Measurements from ENCODE around the gene ADRM1. TPM values are rescaled to one million over a fixed set of nuclear protein-coding genes. Genes with fewer than 3 reads are reported as not detected.
A peak's percentile ranks its signal among the peaks of the same experiment; 100 is the strongest.

ADRM1 gene
- total and polyA plus RNA-seq, 12 donors = 50.6 to 254 (median 126) TPM

- no peak overlapping the region for H3K27ac ChIP-seq
- DNase-seq = no peak
These were observed 42.0 kb downstream of the ADRM1 start for GRCh38 chr20:62344782-62345181.

GRCh38 chr20:62345681-62346370 lies 43.0 kb downstream of the ADRM1 start:
- no peak overlapping the region for H3K4me3 ChIP-seq
- H3K36me3 ChIP-seq (replicated peaks in 1 of 2) = peaks cover 0 to 12% of the 10 kb centered on the region in 2 donors
- H3K27me3 ChIP-seq = no peaks in the 10 kb centered on the region
- DNase-seq = peak in 3 of 7 donors; percentile 46 to 52 (median 49)
- 47 to 74% (median 69%) methylated on average over 9 to 25 of the region's 25 CpGs for WGBS, 4 donors
- TF ChIP-seq CTCF (IDR thresholded peaks at IDR 0.05) (no peak), POLR2A (IDR thresholded peaks at IDR 0.05) (no peak)
- no peaks in the 10 kb centered on the region for H3K9me3 ChIP-seq (replicated peaks in 1 of 3)
- peaks cover 0 to 6% of the 10 kb centered on the region in 2 donors for H3K4me1 ChIP-seq (replicated peaks in 1 of 2)
- H3K27ac ChIP-seq = no peak overlapping the region
- intact Hi-C loops (cut with DNase I) = no loop called here

More at GRCh38 chr20:62344782-62345181, 42.0 kb downstream of the ADRM1 start:
- 87 to 91% (median 89%) methylated on average over 10 of the region's 10 CpGs for WGBS, 4 donors
- TF ChIP-seq CTCF (IDR thresholded peaks at IDR 0.05) = no peak
- TF ChIP-seq POLR2A (IDR thresholded peaks at IDR 0.05) = no peak
- Histone ChIP-seq H3K9me3 (replicated peaks in 1 of 3) (no peaks in the 10 kb centered on the region), H3K4me3 (no peak overlapping the region), H3K36me3 (replicated peaks in 1 of 2) (peaks cover 0 to 7% of the 10 kb centered on the region in 2 donors), H3K27me3 (no peaks in the 10 kb centered on the region), H3K4me1 (replicated peaks in 1 of 2) (peaks cover 0 to 6% of the 10 kb centered on the region in 2 donors)
- intact Hi-C loops (cut with DNase I) = no loop called here

GRCh38 chr20:62346398-62347150 lies 43.8 kb downstream of the ADRM1 start:
- WGBS, 4 donors = 92 to 96% (median 95%) methylated on average over 16 to 34 of the region's 34 CpGs
- TF ChIP-seq POLR2A (IDR thresholded peaks at IDR 0.05) (no peak), CTCF (IDR thresholded peaks at IDR 0.05) (no peak)
- Histone ChIP-seq H3K27ac (no peak overlapping the region), H3K4me1 (replicated peaks in 1 of 2) (peaks cover 0 to 6% of the 10 kb centered on the region in 2 donors), H3K36me3 (replicated peaks in 1 of 2) (peaks cover 0 to 19% of the 10 kb centered on the region in 2 donors), H3K9me3 (replicated peaks in 1 of 3) (no peaks in the 10 kb centered on the region), H3K4me3 (no peak overlapping the region), H3K27me3 (no peaks in the 10 kb centered on the region)
- intact Hi-C loops (cut with DNase I) = no loop called here
- peak in 1 of 7 donors; percentile 6 for DNase-seq

GRCh38 chr20:62347151-62347404 lies 44.3 kb downstream of the ADRM1 start:
- WGBS, 4 donors = 95 to 100% (median 98%) methylated on average over 2 to 10 of the region's 10 CpGs
- Histone ChIP-seq H3K27ac (no peak overlapping the region), H3K27me3 (no peaks in the 10 kb centered on the region), H3K36me3 (replicated peaks in 1 of 2) (peaks cover 0 to 24% of the 10 kb centered on the region in 2 donors), H3K9me3 (replicated peaks in 1 of 3) (no peaks in the 10 kb centered on the region), H3K4me1 (replicated peaks in 1 of 2) (peaks cover 0 to 6% of the 10 kb centered on the region in 2 donors), H3K4me3 (no peak overlapping the region)
- DNase-seq = no peak
- no peak for TF ChIP-seq CTCF (IDR thresholded peaks at IDR 0.05)
- TF ChIP-seq POLR2A (IDR thresholded peaks at IDR 0.05) = no peak
- intact Hi-C loops (cut with DNase I) = no loop called here

Measured in adrenal gland (tissue), 12 donors.